Fibroblast of the aortic adventitia (primary cell): ENCODE measurements around the gene VDR. TPM values are rescaled to one million over a fixed set of nuclear protein-coding genes. Genes with fewer than 3 reads are reported as not detected.

Experiments
- DNase-seq: peaks from one replicate; pipeline ENCODE4 v3.0.0-alpha.2; 2010; ENCODE audit warnings: low read depth
- H3K4me3 ChIP-seq: 2 replicates; pipeline ENCODE4 v1.5.1; 2011; ENCODE audit warnings: low read depth, mild to moderate bottlenecking, control low read depth, low read length, moderate library complexity
- CTCF ChIP-seq: IDR thresholded peaks from 2 replicates; pipeline ENCODE4 v1.5.1; 2011; ENCODE audit warnings: mild to moderate bottlenecking, low read length, control low read depth, inconsistent platforms; ENCODE audit not compliant: insufficient read depth
- total RNA-seq: library from RNA; depleted of rRNA; stranded (reverse); fragments of >200 nt; gene quantifications from 2 replicates; pipeline ENCODE4 v1.2.3, GENCODE V29; 2012; ENCODE audit warnings: low replicate concordance

Gene VDR
- total RNA-seq, 1 donor: 12.5 TPM

GRCh38 chr12:47876440-47876960, 28.3 kb downstream of the VDR start:
- H3K4me3 ChIP-seq: no peak overlapping the region
- DNase-seq: no peak
- TF ChIP-seq CTCF: no peak

GRCh38 chr12:47875746-47876439, 28.9 kb downstream of the VDR start:
- H3K4me3 ChIP-seq: no peak overlapping the region
- no peak for DNase-seq
- no peak for TF ChIP-seq CTCF

- no peak overlapping the region for H3K4me3 ChIP-seq
- no peak for DNase-seq
- TF ChIP-seq CTCF: no peak
Measured at GRCh38 chr12:47874316-47874715, 30.5 kb downstream of the VDR start.

GRCh38 chr12:47870175-47870781, 34.5 kb downstream of the VDR start:
- no peak overlapping the region for H3K4me3 ChIP-seq

GRCh38 chr12:47868552-47869031, 36.2 kb downstream of the VDR start:
- no peak for TF ChIP-seq CTCF
- no peak overlapping the region for H3K4me3 ChIP-seq
- no peak for DNase-seq

More at GRCh38 chr12:47870175-47870781, 34.5 kb downstream of the VDR start:
- peak; percentile 79 for DNase-seq
- TF ChIP-seq CTCF: peak; percentile 60

- no peak for TF ChIP-seq CTCF
- peak; percentile 31 for DNase-seq
- no peak overlapping the region for H3K4me3 ChIP-seq
Measured at GRCh38 chr12:47868041-47868440, 36.8 kb downstream of the VDR start.
